D721Med (cell line): Measurements from ENCODE around the gene DNAI4.

Experiments used
- DNase-seq: peaks from one replicate; pipeline ENCODE4 v3.0.0; 2011; ENCODE audit warnings: low spot score; ENCODE audit not compliant: insufficient read length
- FAIRE-seq: peaks from 2 replicates; lab custom pipeline; 2011; peaks lifted over from hg19 to GRCh38; lab: Jason Lieb, UNC
- TF ChIP-seq, protein P1 (sequence below): IDR thresholded peaks from 2 replicates; pipeline ENCODE4 v1.5.1; 2012; ENCODE audit warnings: mild to moderate bottlenecking, control low read depth; ENCODE audit not compliant: insufficient read depth; ENCODE audit errors: missing control alignments

The DNAI4 gene

GRCh38 chr1:66777831-66778230 lies 146.8 kb downstream of the DNAI4 start:
- DNase-seq (no peak), FAIRE-seq (no peak)
- TF ChIP-seq, protein P1, sequence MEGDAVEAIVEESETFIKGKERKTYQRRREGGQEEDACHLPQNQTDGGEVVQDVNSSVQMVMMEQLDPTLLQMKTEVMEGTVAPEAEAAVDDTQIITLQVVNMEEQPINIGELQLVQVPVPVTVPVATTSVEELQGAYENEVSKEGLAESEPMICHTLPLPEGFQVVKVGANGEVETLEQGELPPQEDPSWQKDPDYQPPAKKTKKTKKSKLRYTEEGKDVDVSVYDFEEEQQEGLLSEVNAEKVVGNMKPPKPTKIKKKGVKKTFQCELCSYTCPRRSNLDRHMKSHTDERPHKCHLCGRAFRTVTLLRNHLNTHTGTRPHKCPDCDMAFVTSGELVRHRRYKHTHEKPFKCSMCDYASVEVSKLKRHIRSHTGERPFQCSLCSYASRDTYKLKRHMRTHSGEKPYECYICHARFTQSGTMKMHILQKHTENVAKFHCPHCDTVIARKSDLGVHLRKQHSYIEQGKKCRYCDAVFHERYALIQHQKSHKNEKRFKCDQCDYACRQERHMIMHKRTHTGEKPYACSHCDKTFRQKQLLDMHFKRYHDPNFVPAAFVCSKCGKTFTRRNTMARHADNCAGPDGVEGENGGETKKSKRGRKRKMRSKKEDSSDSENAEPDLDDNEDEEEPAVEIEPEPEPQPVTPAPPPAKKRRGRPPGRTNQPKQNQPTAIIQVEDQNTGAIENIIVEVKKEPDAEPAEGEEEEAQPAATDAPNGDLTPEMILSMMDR: no peak

- no peak for DNase-seq
- TF ChIP-seq, protein P1: no peak
- FAIRE-seq: no peak
Measured at GRCh38 chr1:66775646-66776045, 149.0 kb downstream of the DNAI4 start.

GRCh38 chr1:66774438-66774837 lies 150.2 kb downstream of the DNAI4 start:
- DNase-seq (no peak), FAIRE-seq (no peak)
- TF ChIP-seq, protein P1: no peak

GRCh38 chr1:66773227-66773626 lies 151.4 kb downstream of the DNAI4 start:
- DNase-seq (no peak), FAIRE-seq (no peak)
- TF ChIP-seq, protein P1: no peak

DNA sequence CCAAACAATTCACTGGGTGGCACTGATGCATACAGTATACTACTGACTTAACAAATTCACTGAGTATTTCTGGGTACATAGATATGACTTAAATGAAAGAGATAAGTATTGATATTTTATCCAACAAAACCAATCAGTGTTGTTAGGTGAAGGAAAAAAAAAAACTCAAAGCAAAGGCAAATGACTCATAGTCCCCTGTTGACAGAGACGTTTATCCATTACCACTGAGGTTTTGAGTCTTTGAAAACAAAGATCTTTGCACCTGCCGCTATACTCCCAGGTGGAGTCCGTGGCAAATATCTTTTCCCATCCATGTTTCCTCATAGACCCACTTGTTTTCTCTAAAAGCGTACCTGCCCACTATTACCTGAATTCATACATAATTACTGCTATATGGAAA lies 154.0 kb downstream of the DNAI4 start:
- DNase-seq (no peak), FAIRE-seq (no peak)

DNA sequence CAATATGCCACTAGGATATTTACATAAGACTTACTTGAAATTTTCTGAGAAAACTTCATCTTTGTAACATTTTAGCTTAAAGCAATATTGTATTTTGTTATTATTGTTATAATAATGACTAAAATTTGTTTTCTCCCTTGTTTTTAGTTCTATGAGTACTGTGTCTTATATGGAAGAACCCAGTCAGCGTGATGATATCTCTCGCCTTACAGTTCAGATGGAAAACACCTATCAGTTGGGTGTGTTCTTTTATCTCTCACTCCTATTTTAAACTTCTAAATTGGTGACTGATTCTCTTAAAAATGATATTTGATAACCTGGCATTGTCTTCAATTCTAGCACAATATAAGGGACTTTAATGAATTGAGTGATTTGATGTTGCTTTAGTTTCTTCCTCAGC lies 154.4 kb downstream of the DNAI4 start:
- TF ChIP-seq, protein P1: no peak
- FAIRE-seq (no peak), DNase-seq (no peak)

More for the DNA sequence above, 154.0 kb downstream of the DNAI4 start:
- TF ChIP-seq, protein P1: no peak

- TF ChIP-seq, protein P1: no peak
- FAIRE-seq: no peak
- no peak for DNase-seq
Measured at GRCh38 chr1:66769512-66770229, 155.0 kb downstream of the DNAI4 start.
